ENCODE results near the gene DPP6. TPM values are rescaled to one million over a fixed set of nuclear protein-coding genes. Genes with fewer than 3 reads are reported as not detected.
"Not testable (repeated sequence)": the region's sequence is repeated elsewhere in the genome, so short reads cannot be mapped to it uniquely, and the experiment has no call there.

Gene DPP6
- total RNA-seq, 3 donors from 2014 or later (not counting 1 experiment from before 2014, with no cell fraction given), result not detected

GRCh38 chr7:154677454-154677853, 625.3 kb downstream of the DPP6 start:
- no peak for TF ChIP-seq CTCF (IDR thresholded peaks at IDR 0.05)
- ATAC-seq (no peak), DNase-seq (no peak)
- no peak overlapping the region for H3K27ac Mint-ChIP-seq
- Histone ChIP-seq H3K36me3 (ENCODE audit: control insufficient read depth, insufficient read depth, low read length) (no peaks in the 10 kb centered on the region), H3K27ac (ENCODE audit: low read length) (no peak overlapping the region), H3K27me3 (ENCODE audit: control insufficient read depth, insufficient read depth, low read length) (no peaks in the 10 kb centered on the region), H3K9me3 (ENCODE audit: control insufficient read depth, insufficient read depth, low read length) (no peaks in the 10 kb centered on the region), H3K4me3 (ENCODE audit: low read length) (no peak overlapping the region), H3K4me1 (ENCODE audit: control insufficient read depth, insufficient read depth, low read length) (no peaks in the 10 kb centered on the region)
- 91% methylated on average over 12 of the region's 12 CpGs for WGBS (ENCODE audit: insufficient coverage)
- no peak overlapping the region for H3K4me3 Mint-ChIP-seq
- H3K36me3 Mint-ChIP-seq, result no peaks in the 10 kb centered on the region
- intact Hi-C loops (cut with micrococcal nuclease), result no loop called here
- no peaks in the 10 kb centered on the region for H3K27me3 Mint-ChIP-seq (ENCODE audit: low read depth in 2 of 2)
- H3K9me3 Mint-ChIP-seq, result peaks cover 14 to 16% of the 10 kb centered on the region in 2 donors
- H3K4me1 Mint-ChIP-seq, result no peaks in the 10 kb centered on the region

DNA sequence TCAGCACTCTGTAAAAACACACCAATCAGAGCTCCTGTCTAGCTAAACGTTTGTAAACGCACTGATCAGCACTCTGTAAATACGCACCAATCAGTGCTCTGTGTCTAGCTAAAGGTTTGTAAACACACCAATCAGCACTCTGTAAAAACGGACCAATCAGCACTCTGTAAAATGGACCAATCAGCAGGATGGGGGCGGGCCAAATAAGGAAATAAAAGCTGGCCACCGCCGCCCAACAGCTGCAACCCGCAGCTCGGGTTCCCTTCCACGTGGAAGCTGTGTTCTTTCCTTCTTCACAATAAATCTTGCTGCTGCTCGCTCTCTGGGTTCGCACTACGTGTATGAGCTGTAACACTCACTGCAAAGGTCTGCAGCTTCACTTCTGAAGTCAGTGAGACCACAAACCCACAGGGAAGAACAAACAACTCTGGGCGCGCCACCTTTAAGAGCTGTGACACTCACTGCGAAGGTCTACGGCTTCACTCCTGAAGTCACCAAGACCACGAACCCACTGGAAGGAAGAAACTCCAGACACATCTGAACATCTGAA, 625.9 kb downstream of the DPP6 start:
- WGBS (ENCODE audit: insufficient coverage), result 89% methylated on average over 18 of the region's 18 CpGs
- H3K36me3 ChIP-seq (ENCODE audit: control insufficient read depth, insufficient read depth, low read length); H3K4me3 ChIP-seq (ENCODE audit: low read length); H3K9me3 ChIP-seq (ENCODE audit: control insufficient read depth, insufficient read depth, low read length); H3K36me3 Mint-ChIP-seq; H3K4me1 ChIP-seq (ENCODE audit: control insufficient read depth, insufficient read depth, low read length); H3K27ac Mint-ChIP-seq; ATAC-seq; H3K27me3 Mint-ChIP-seq (ENCODE audit: low read depth in 2 of 2); intact Hi-C loops (cut with micrococcal nuclease); H3K4me3 Mint-ChIP-seq; H3K4me1 Mint-ChIP-seq; DNase-seq; H3K27me3 ChIP-seq (ENCODE audit: control insufficient read depth, insufficient read depth, low read length); H3K27ac ChIP-seq (ENCODE audit: low read length): not testable (repeated sequence)
- H3K9me3 Mint-ChIP-seq, result peaks cover 14 to 16% of the 10 kb centered on the region in 2 donors

- H3K9me3 Mint-ChIP-seq, result peaks cover 15 to 22% of the 10 kb centered on the region in 2 donors
- H3K27ac Mint-ChIP-seq, result no peak overlapping the region
- H3K27ac ChIP-seq (ENCODE audit: low read length), result no peak overlapping the region
- no peaks in the 10 kb centered on the region for H3K36me3 Mint-ChIP-seq
- TF ChIP-seq CTCF (IDR thresholded peaks at IDR 0.05), result no peak
- no peaks in the 10 kb centered on the region for H3K4me1 ChIP-seq (ENCODE audit: control insufficient read depth, insufficient read depth, low read length)
- H3K4me3 Mint-ChIP-seq, result no peak overlapping the region
- no peaks in the 10 kb centered on the region for H3K27me3 Mint-ChIP-seq (ENCODE audit: low read depth in 2 of 2)
- H3K4me3 ChIP-seq (ENCODE audit: low read length), result no peak overlapping the region
- H3K4me1 Mint-ChIP-seq, result no peaks in the 10 kb centered on the region
- H3K36me3 ChIP-seq (ENCODE audit: control insufficient read depth, insufficient read depth, low read length), result no peaks in the 10 kb centered on the region
- DNase-seq, result no peak
- H3K27me3 ChIP-seq (ENCODE audit: control insufficient read depth, insufficient read depth, low read length), result no peaks in the 10 kb centered on the region
- intact Hi-C loops (cut with micrococcal nuclease), result no loop called here
- ATAC-seq, result no peak
- 77% methylated on average over 8 of the region's 8 CpGs for WGBS (ENCODE audit: insufficient coverage)
- H3K9me3 ChIP-seq (ENCODE audit: control insufficient read depth, insufficient read depth, low read length), result peaks cover 4% of the 10 kb centered on the region
Observed at GRCh38 chr7:154679379-154680053, 627.3 kb downstream of the DPP6 start.

DNA sequence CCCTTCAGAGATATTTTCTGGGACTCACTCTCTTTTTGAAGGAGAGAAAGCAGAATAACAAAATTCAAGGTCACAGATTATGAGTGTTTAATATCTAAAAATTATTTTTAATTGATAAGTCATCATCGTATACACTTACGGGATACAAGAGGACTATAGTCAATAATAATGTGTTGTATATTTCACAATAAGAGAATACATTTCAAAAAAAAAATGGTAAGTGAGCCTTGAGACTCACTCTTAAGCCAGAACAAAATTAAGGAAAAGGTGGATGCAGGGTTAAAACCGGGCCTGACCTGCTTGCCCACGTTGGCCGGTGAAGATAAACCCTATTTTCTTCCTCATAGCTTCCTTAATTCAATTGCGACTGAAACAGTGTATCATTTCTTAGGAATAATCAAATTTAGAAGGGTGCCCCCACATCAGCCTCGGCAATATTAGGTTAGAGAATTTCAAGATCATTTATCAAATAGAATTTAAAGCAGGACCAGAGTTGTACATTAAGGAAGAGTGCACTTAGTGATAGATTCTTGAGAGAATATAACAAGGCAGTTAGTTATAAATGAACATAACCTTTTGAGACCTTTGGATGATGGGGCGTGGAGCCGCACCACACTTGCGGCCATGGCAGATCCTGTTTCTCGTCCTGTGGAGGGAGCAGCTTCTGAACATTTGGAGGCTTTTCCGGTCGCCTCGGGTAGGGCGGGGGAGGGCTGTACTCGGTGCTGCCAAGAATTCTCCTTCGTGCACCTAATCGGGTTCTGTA, 628.9 kb downstream of the DPP6 start:
- Histone ChIP-seq H3K27ac (ENCODE audit: low read length) (no peak overlapping the region), H3K27me3 (ENCODE audit: control insufficient read depth, insufficient read depth, low read length) (no peaks in the 10 kb centered on the region), H3K9me3 (ENCODE audit: control insufficient read depth, insufficient read depth, low read length) (peaks cover 4% of the 10 kb centered on the region), H3K4me1 (ENCODE audit: control insufficient read depth, insufficient read depth, low read length) (no peaks in the 10 kb centered on the region), H3K36me3 (ENCODE audit: control insufficient read depth, insufficient read depth, low read length) (no peaks in the 10 kb centered on the region), H3K4me3 (ENCODE audit: low read length) (no peak overlapping the region)
- Mint-ChIP-seq H3K9me3 (peaks cover 10 to 18% of the 10 kb centered on the region in 2 donors), H3K4me1 (no peaks in the 10 kb centered on the region), H3K27ac (no peak overlapping the region), H3K4me3 (no peak overlapping the region), H3K36me3 (no peaks in the 10 kb centered on the region), H3K27me3 (ENCODE audit: low read depth in 2 of 2) (no peaks in the 10 kb centered on the region)
- 87% methylated on average over 12 of the region's 18 CpGs for whole genome bisulfite sequencing (ENCODE audit: insufficient coverage)
- TF ChIP-seq CTCF (IDR thresholded peaks at IDR 0.05), result no peak
- ATAC-seq, result no peak
- DNase-seq, result no peak
- intact Hi-C loops (cut with micrococcal nuclease), result no loop called here

All from natural killer cell (primary cell).